Measurements from ENCODE around the gene MYCBP2. TPM values are rescaled to one million over a fixed set of nuclear protein-coding genes. Genes with fewer than 3 reads are reported as not detected.

The MYCBP2 gene
- total and polyA plus RNA-seq, 4 donors: 23.2 to 130 (median 57.9) TPM

GRCh38 chr13:77022341-77022740 lies 304.6 kb downstream of the MYCBP2 start:
- peaks cover 0 to 12% (median 4%) of the 10 kb centered on the region in 4 donors for H3K36me3 ChIP-seq (ENCODE audit: control insufficient read depth in 4 of 4, insufficient read depth in 4 of 4, low read length in 4 of 4)
- no peak overlapping the region for H3K4me3 ChIP-seq
- H3K27ac ChIP-seq (ENCODE audit: low read depth in 1 of 2, low read length in 1 of 2): no peak overlapping the region
- ATAC-seq (ENCODE audit: insufficient read depth, low FRiP score) (no peak), DNase-seq (no peak)
- 42 to 43% methylated on average over 3 of the region's 3 CpGs for WGBS, 2 donors
- peaks cover 3 to 41% (median 12%) of the 10 kb centered on the region in 5 donors for H3K4me1 ChIP-seq (ENCODE audit: control insufficient read depth in 5 of 5, insufficient read depth in 5 of 5, low read length in 5 of 5)
- H3K9me3 ChIP-seq (ENCODE audit: control insufficient read depth in 4 of 4, insufficient read depth in 3 of 4, low read length in 3 of 4): no peaks in the 10 kb centered on the region
- H3K9ac ChIP-seq (ENCODE audit: insufficient read depth in 1 of 2, low read length in 2 of 2): no peak overlapping the region
- H3K27me3 ChIP-seq (ENCODE audit: control insufficient read depth in 3 of 3, insufficient read depth in 3 of 3, low read length in 2 of 3): no peaks in the 10 kb centered on the region
- TF ChIP-seq, protein P1, sequence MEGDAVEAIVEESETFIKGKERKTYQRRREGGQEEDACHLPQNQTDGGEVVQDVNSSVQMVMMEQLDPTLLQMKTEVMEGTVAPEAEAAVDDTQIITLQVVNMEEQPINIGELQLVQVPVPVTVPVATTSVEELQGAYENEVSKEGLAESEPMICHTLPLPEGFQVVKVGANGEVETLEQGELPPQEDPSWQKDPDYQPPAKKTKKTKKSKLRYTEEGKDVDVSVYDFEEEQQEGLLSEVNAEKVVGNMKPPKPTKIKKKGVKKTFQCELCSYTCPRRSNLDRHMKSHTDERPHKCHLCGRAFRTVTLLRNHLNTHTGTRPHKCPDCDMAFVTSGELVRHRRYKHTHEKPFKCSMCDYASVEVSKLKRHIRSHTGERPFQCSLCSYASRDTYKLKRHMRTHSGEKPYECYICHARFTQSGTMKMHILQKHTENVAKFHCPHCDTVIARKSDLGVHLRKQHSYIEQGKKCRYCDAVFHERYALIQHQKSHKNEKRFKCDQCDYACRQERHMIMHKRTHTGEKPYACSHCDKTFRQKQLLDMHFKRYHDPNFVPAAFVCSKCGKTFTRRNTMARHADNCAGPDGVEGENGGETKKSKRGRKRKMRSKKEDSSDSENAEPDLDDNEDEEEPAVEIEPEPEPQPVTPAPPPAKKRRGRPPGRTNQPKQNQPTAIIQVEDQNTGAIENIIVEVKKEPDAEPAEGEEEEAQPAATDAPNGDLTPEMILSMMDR (IDR thresholded peaks at IDR 0.05; ENCODE audit: control extremely low read depth, extremely low read depth): no peak

GRCh38 chr13:77019756-77020155 lies 307.1 kb downstream of the MYCBP2 start:
- Histone ChIP-seq H3K9ac (ENCODE audit: insufficient read depth in 1 of 2, low read length in 2 of 2) (no peak overlapping the region), H3K9me3 (ENCODE audit: control insufficient read depth in 4 of 4, insufficient read depth in 3 of 4, low read length in 3 of 4) (no peaks in the 10 kb centered on the region), H3K4me3 (no peak overlapping the region), H3K36me3 (ENCODE audit: control insufficient read depth in 4 of 4, insufficient read depth in 4 of 4, low read length in 4 of 4) (peaks cover 2 to 30% (median 17%) of the 10 kb centered on the region in 4 donors), H3K4me1 (ENCODE audit: control insufficient read depth in 5 of 5, insufficient read depth in 5 of 5, low read length in 5 of 5) (peaks cover 3 to 40% (median 7%) of the 10 kb centered on the region in 5 donors), H3K27me3 (ENCODE audit: control insufficient read depth in 3 of 3, insufficient read depth in 3 of 3, low read length in 2 of 3) (no peaks in the 10 kb centered on the region), H3K27ac (ENCODE audit: low read depth in 1 of 2, low read length in 1 of 2) (no peak overlapping the region)
- no peak for ATAC-seq (ENCODE audit: insufficient read depth, low FRiP score)
- DNase-seq: no peak
- TF ChIP-seq, protein P1 (IDR thresholded peaks at IDR 0.05; ENCODE audit: control extremely low read depth, extremely low read depth): no peak

DNA sequence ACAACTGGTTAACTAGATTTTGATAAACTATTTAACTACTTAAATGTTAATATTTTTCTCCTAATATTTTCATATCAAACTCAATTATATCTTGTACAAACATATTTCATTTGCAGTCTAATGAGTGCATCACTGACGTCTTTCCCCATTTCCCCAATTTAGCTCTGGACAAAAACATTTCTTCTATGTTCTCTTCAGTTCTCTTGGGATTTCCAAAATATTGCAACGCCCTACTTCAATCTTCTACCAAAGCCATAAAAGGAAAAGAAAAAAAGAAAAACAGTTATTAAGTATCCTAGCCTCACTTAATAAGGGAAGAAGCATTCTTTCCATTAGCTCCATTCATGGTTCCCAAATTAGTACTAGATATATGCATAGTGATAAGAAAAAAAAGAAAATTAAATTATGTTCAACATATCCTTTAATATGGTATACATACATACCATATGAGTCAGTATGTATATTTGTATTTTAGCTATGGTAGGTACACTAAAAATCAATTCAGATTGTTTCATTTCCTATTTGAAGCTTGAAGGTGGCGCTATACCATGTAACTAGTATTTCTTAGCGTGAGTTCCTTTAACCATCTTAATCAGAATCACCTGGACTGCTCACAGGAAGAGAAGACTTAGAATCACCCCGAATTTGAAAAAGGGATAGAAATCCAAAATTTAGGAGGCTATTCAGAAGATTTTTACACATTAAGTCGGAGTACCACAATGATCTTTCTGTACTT lies 309.8 kb downstream of the MYCBP2 start:
- TF ChIP-seq, protein P1 (IDR thresholded peaks at IDR 0.05; ENCODE audit: control extremely low read depth, extremely low read depth): no peak
- no peak overlapping the region for H3K27ac ChIP-seq (ENCODE audit: low read depth in 1 of 2, low read length in 1 of 2)
- DNase-seq: no peak
- no peaks in the 10 kb centered on the region for H3K9me3 ChIP-seq (ENCODE audit: control insufficient read depth in 4 of 4, insufficient read depth in 3 of 4, low read length in 3 of 4)
- no peak overlapping the region for H3K4me3 ChIP-seq
- WGBS, 2 donors: 91% methylated on average over 6 of the region's 6 CpGs
- peaks cover 3 to 34% (median 4%) of the 10 kb centered on the region in 5 donors for H3K4me1 ChIP-seq (ENCODE audit: control insufficient read depth in 5 of 5, insufficient read depth in 5 of 5, low read length in 5 of 5)
- peaks cover 11 to 49% (median 35%) of the 10 kb centered on the region in 4 donors for H3K36me3 ChIP-seq (ENCODE audit: control insufficient read depth in 4 of 4, insufficient read depth in 4 of 4, low read length in 4 of 4)
- H3K27me3 ChIP-seq (ENCODE audit: control insufficient read depth in 3 of 3, insufficient read depth in 3 of 3, low read length in 2 of 3): no peaks in the 10 kb centered on the region
- no peak for ATAC-seq (ENCODE audit: insufficient read depth, low FRiP score)
- H3K9ac ChIP-seq (ENCODE audit: insufficient read depth in 1 of 2, low read length in 2 of 2): no peak overlapping the region

Measured in lung (tissue), 12 donors.